GM12878 (cell line): ENCODE data around the gene UBA5. TPM values are rescaled to one million over a fixed set of nuclear protein-coding genes. Genes with fewer than 3 reads are reported as not detected.

Experiments used
- ATAC-seq: fragments of 200-7000 bp; cut with Tn5 transposase; 3 replicates; pipeline ENCODE4 v1.9.1; 2020; ENCODE audit warnings: mild to moderate bottlenecking, moderate library complexity
- BruUV-seq: library from RNA; stranded (reverse); fragments of 400-500 nt; replicated peaks from 2 replicates; lab custom pipeline; 2021; lab: Mats Ljungman, UMichigan
- CTCF ChIA-PET: fragments of 300-600 bp; sonication (Branson Sonifier 250); formaldehyde crosslinking; extraction: SDS; loops from one replicate; lab custom pipeline; 2021; ENCODE audit warnings: inconsistent platforms; lab: Yijun Ruan, JAX
- POLR2A ChIA-PET: fragments of 350-600 bp; formaldehyde crosslinking; extraction: SDS; loops from one replicate; lab custom pipeline; 2021; ENCODE audit warnings: inconsistent platforms; lab: Charles Lee
- RAD21 ChIA-PET: fragments of 300-600 bp; sonication (Branson Sonifier 250); formaldehyde crosslinking; loops from one replicate; lab custom pipeline; 2023; ENCODE audit warnings: antibody characterized with exemption; ENCODE audit not compliant: unreplicated experiment; lab: Charles Lee
- SMC1A ChIA-PET: fragments of 300-600 bp; sonication (Branson Sonifier 250); formaldehyde crosslinking; loops from one replicate; lab custom pipeline; 2023; ENCODE audit not compliant: unreplicated experiment, uncharacterized antibody; lab: Charles Lee
- DNase-seq: peaks from one replicate; pipeline ENCODE4 v3.0.0-alpha.2; 2011; ENCODE audit warnings: low read depth, low spot score
- FAIRE-seq: peaks from 3 replicates; lab custom pipeline; 2011; peaks lifted over from hg19 to GRCh38; lab: Jason Lieb, UNC
- H2AFZ ChIP-seq: 2 replicates; pipeline ENCODE4 v1.6.0; 2011; ENCODE audit warnings: low read depth, low read length, control low read depth; ENCODE audit not compliant: control insufficient read depth
- H3K27ac ChIP-seq: 2 replicates; pipeline ENCODE4 v1.5.1; 2011; ENCODE audit warnings: control low read depth; ENCODE audit not compliant: control insufficient read depth, insufficient read depth
- H3K27me3 ChIP-seq, 2 experiments: replicated peaks in 1 of 2; 2 replicates each; pipeline versions ENCODE4 v1.6.0 to v1.6.1; 2011; ENCODE audit warnings: low read length in 1 of 2; ENCODE audit not compliant: control insufficient read depth in 2 of 2, insufficient read depth in 2 of 2
- H3K36me3 ChIP-seq, 2 experiments: 2 replicates each; pipeline ENCODE4 v1.5.1; 2011; ENCODE audit warnings: low read length in 1 of 2; ENCODE audit not compliant: control insufficient read depth in 2 of 2, insufficient read depth in 2 of 2
- H3K4me1 ChIP-seq: 2 replicates; pipeline ENCODE4 v1.6.1; 2011; ENCODE audit warnings: mild to moderate bottlenecking, low read length, moderate library complexity, mixed read lengths; ENCODE audit not compliant: control insufficient read depth, insufficient read depth
- H3K4me2 ChIP-seq: 2 replicates; pipeline ENCODE4 v1.6.0; 2011; ENCODE audit warnings: control low read depth; ENCODE audit not compliant: control insufficient read depth, insufficient read depth
- H3K4me3 ChIP-seq: fragments of 200-600 bp; sonication (generic); 2 replicates; pipeline ENCODE4 v1.5.1; 2016
- H3K79me2 ChIP-seq: 2 replicates; pipeline ENCODE4 v1.6.0; 2011; ENCODE audit warnings: low read length; ENCODE audit not compliant: control insufficient read depth, insufficient read depth
- H3K9ac ChIP-seq: 2 replicates; pipeline ENCODE4 v1.8.0; 2011; ENCODE audit warnings: low read length, control low read depth, mixed read lengths; ENCODE audit not compliant: control insufficient read depth, insufficient read depth
- H3K9me3 ChIP-seq: replicated peaks from 3 replicates; pipeline ENCODE4 v1.5.1; 2011; ENCODE audit warnings: mild to moderate bottlenecking, low read length; ENCODE audit not compliant: control insufficient read depth, insufficient read depth
- H4K20me1 ChIP-seq: 2 replicates; pipeline ENCODE4 v1.6.0; 2011; ENCODE audit not compliant: control insufficient read depth, insufficient read depth
- HCFC1 ChIP-seq: fragments of 150-350 bp; IDR thresholded peaks from 2 replicates; pipeline ENCODE4 v1.6.1; 2014; ENCODE audit warnings: low read length
- JUND ChIP-seq: IDR thresholded peaks from 2 replicates; pipeline ENCODE4 v1.6.1; 2012; ENCODE audit warnings: low read depth, mild to moderate bottlenecking, low read length, improper control_type of control experiment, moderate library complexity
- LARP7 ChIP-seq: fragments of 450-650 bp; IDR thresholded peaks from 2 replicates; pipeline ENCODE4 v1.6.1; 2017; ENCODE audit warnings: mild to moderate bottlenecking
- NR2F1 ChIP-seq: fragments of 450-650 bp; conservative IDR thresholded peaks from 2 replicates; pipeline ENCODE4 v1.6.1; 2017; ENCODE audit warnings: mild to moderate bottlenecking
- ZNF207 ChIP-seq: fragments of 450-650 bp; IDR thresholded peaks from 2 replicates; pipeline ENCODE4 v1.6.1; 2014; ENCODE audit warnings: antibody characterized with exemption, mild to moderate bottlenecking, borderline replicate concordance
- WGBS: methylation state at CpG from one replicate; pipeline ENCODE4 v1.1.6; 2016; ENCODE audit warnings: low lambda C conversion rate; ENCODE audit not compliant: insufficient replicate concordance, insufficient coverage; ENCODE audit errors: missing lambda C conversion rate; 5-methylcytosine and 5-hydroxymethylcytosine counted together
- in situ Hi-C: fragments of 300-500 bp; cut with MboI; formaldehyde crosslinking; loops from 9 replicates; pipeline ENCODE4 v1.14.3; 2018; ENCODE audit warnings: mixed read lengths
- intact Hi-C: fragments of 100-400 bp; cut with micrococcal nuclease; formaldehyde crosslinking; loops from one replicate; pipeline ENCODE4 v1.14.2; 2022; ENCODE audit not compliant: unreplicated experiment
- polyA plus RNA-seq, 11 experiments: library from polyadenylated mRNA; depleted of rRNA in 4 of 11; unstranded in 6 of 11; stranded (reverse) in 5 of 11; fragments of >200 nt; fragmentation: Nextera tagmentation in 4 of 11; fragmentation: Illumina TruSeq in 1 of 11; extraction: Ambion mirVana in 4 of 11; extraction: Trizol in 1 of 11; gene quantifications; 1 replicate in 1 of 11; 2 replicates in 10 of 11; pipeline versions ENCODE4 v1.2.1 to v1.2.3, GENCODE V29; 2011 to 2016; ENCODE audit warnings: inconsistent platforms in 2 of 11, missing spikeins in 2 of 11, low read depth in 1 of 11
- total RNA-seq, 4 experiments: library from RNA; depleted of rRNA in 3 of 4; stranded (reverse); fragments of >200 nt in 3 of 4; fragmentation: Illumina TruSeq in 1 of 4; extraction: Trizol in 1 of 4; gene quantifications; 2 replicates each; pipeline versions ENCODE4 v1.2.1 to v1.2.3, GENCODE V29; 2013 to 2021
- TF ChIP-seq, protein P1 (sequence below), 3 experiments: IDR thresholded peaks in 2 of 3; conservative IDR thresholded peaks in 1 of 3; 2 replicates each; pipeline ENCODE4 v1.5.1; 2011; ENCODE audit warnings: low read depth in 3 of 3, low read length in 3 of 3, mild to moderate bottlenecking in 3 of 3, control low read depth in 2 of 3, moderate library complexity in 2 of 3, inconsistent platforms in 1 of 3, mixed read lengths in 1 of 3; ENCODE audit not compliant: control insufficient read depth in 2 of 3, insufficient read depth in 1 of 3; ENCODE audit errors: extremely low read depth in 1 of 3

UBA5 gene
- total and polyA plus RNA-seq, 10 of the 15 experiments (the other 5 are each of a cell fraction or from before 2014, with no cell fraction given) = 10.2 to 62.1 (median 43.8) TPM

DNA sequence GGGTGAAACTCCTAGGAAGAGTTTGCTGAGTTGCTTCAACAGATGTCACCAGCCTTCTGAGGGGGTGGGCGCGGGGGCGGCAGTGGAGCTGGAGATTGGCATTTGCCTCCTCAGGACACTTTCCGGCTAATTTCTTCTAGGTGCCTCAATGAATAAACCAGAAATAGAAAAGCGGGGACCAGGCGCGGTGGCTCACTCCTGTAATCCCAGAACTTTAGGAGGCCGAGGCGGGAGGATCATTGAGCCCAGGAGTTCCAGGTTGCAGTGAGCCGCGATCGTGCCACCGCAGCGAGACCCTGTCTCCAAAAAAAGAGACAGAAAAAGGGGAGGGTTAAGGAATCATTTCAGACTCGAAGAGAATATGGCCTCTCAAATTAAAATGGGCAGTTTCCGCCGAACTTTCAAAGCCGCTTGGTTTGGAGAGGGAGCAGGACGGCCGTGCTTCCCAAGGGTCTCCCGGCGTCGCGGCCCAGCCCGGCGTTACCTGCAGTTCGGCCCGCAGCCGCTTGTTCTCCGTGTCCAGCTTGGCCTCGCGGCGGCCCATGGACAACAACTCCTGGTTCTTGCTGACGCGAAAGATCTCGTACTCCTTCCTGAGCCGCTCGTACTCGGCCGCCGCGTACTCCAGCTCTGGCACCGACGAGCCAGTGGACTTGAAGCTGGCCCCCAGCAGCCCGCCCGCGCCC, 61.5 kb downstream of the UBA5 start:
- ChIA-PET RAD21 (no interaction called here), CTCF (interaction anchor here (0.6 to 1.3 kb wide), 2 partner anchors 62 to 63 kb away, joined by 3 read pairs; partner anchors contain the start of gene UBA5), POLR2A (no interaction called here), SMC1A (no interaction called here)
- Histone ChIP-seq H4K20me1 (no peaks in the 10 kb centered on the region), H3K36me3 (no peaks in the 10 kb centered on the region), H3K4me3 (peak overlapping the region; percentile 85), H2AFZ (peak overlapping the region; percentile 88), H3K9ac (peak overlapping the region; percentile 70), H3K4me2 (peak overlapping the region; percentile 32), H3K4me1 (no peaks in the 10 kb centered on the region), H3K27me3 (no peaks in the 10 kb centered on the region), H3K9me3 (no peaks in the 10 kb centered on the region), H3K27ac (peak overlapping the region; percentile 50), H3K79me2 (peaks cover 3% of the 10 kb centered on the region)
- 7% methylated on average over 44 of the region's 47 CpGs for WGBS
- FAIRE-seq (no peak), ATAC-seq (peak; percentile 35), DNase-seq (no peak)
- BruUV-seq = TSS peak; percentile 64
- intact Hi-C loops = loop anchor here (5.0 to 10.0 kb wide), 4 partner anchors 573 to 1766 kb away; partner anchors contain the start of genes ANAPC13, CDV3 and CEP63
- in situ Hi-C loops = no loop called here
- TF ChIP-seq HCFC1 (no peak), ZNF207 (0 out of 2 replicates have a peak, but pooled peaks have one; percentile 61), NR2F1 (peak; percentile 59; the same call in 1 of the 2 replicates), LARP7 (peak; percentile 82; the same call in 1 of the 2 replicates), JUND (no peak)
- TF ChIP-seq, protein P1, sequence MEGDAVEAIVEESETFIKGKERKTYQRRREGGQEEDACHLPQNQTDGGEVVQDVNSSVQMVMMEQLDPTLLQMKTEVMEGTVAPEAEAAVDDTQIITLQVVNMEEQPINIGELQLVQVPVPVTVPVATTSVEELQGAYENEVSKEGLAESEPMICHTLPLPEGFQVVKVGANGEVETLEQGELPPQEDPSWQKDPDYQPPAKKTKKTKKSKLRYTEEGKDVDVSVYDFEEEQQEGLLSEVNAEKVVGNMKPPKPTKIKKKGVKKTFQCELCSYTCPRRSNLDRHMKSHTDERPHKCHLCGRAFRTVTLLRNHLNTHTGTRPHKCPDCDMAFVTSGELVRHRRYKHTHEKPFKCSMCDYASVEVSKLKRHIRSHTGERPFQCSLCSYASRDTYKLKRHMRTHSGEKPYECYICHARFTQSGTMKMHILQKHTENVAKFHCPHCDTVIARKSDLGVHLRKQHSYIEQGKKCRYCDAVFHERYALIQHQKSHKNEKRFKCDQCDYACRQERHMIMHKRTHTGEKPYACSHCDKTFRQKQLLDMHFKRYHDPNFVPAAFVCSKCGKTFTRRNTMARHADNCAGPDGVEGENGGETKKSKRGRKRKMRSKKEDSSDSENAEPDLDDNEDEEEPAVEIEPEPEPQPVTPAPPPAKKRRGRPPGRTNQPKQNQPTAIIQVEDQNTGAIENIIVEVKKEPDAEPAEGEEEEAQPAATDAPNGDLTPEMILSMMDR (IDR thresholded peaks at IDR 0.05 in 2 of 3, conservative IDR thresholded peaks at IDR 0.05 in 1 of 3; ENCODE audit: control insufficient read depth in 2 of 3, extremely low read depth in 1 of 3, insufficient read depth in 1 of 3, low read depth in 3 of 3, low read length in 3 of 3) = peak in 1 of 3 experiments; percentile 34; a peak in 1 of 6 replicates
